Trophoblast cell (in vitro differentiated cells and primary cell): ENCODE data around the gene MED13L.

ENCODE experiments used
- DNase-seq, 2 donors: peaks; one replicate each; pipeline ENCODE4 v3.0.0-alpha.2; 2016
- H2AFZ ChIP-seq: 2 replicates; pipeline ENCODE4 v1.6.1; 2013; ENCODE audit warnings: low read length, moderate library complexity, mild to moderate bottlenecking; ENCODE audit not compliant: insufficient read depth, poor library complexity
- H2AK5ac ChIP-seq: 2 replicates; pipeline ENCODE4 v1.6.1; 2013; ENCODE audit warnings: mild to moderate bottlenecking, low read length
- H2BK120ac ChIP-seq: 2 replicates; pipeline ENCODE4 v1.6.1; 2013; ENCODE audit warnings: low read length, mild to moderate bottlenecking, moderate library complexity; ENCODE audit not compliant: insufficient read depth, poor library complexity
- H2BK12ac ChIP-seq: 2 replicates; pipeline ENCODE4 v1.6.1; 2013; ENCODE audit warnings: mild to moderate bottlenecking, low read length, moderate library complexity
- H2BK5ac ChIP-seq: 2 replicates; pipeline ENCODE4 v1.6.1; 2013; ENCODE audit warnings: low read length, low read depth, moderate library complexity, mild to moderate bottlenecking; ENCODE audit not compliant: poor library complexity
- H3K14ac ChIP-seq: 2 replicates; pipeline ENCODE4 v1.6.1; 2013; ENCODE audit warnings: mild to moderate bottlenecking, low read length
- H3K18ac ChIP-seq: 2 replicates; pipeline ENCODE4 v1.6.1; 2013; ENCODE audit warnings: mild to moderate bottlenecking, low read length
- H3K23ac ChIP-seq: 2 replicates; pipeline ENCODE4 v1.6.1; 2013; ENCODE audit warnings: low read length
- H3K27ac ChIP-seq: 2 replicates; pipeline ENCODE4 v1.5.1; 2013; ENCODE audit warnings: low read depth, mild to moderate bottlenecking, inconsistent platforms, low read length, moderate library complexity
- H3K27me3 ChIP-seq: 2 replicates; pipeline ENCODE4 v1.6.1; 2013; ENCODE audit warnings: inconsistent platforms, mild to moderate bottlenecking, low read length, moderate library complexity; ENCODE audit not compliant: insufficient read depth
- H3K36me3 ChIP-seq, 2 experiments: 1 replicate in 1 of 2; 2 replicates in 1 of 2; pipeline ENCODE4 v1.6.1; 2013; ENCODE audit warnings: low read length in 2 of 2, mild to moderate bottlenecking in 2 of 2, moderate library complexity in 1 of 2; ENCODE audit not compliant: insufficient read depth in 2 of 2, control insufficient read depth in 1 of 2
- H3K4ac ChIP-seq: 2 replicates; pipeline ENCODE4 v1.6.1; 2013; ENCODE audit warnings: low read depth, mild to moderate bottlenecking, low read length, moderate library complexity
- H3K4me1 ChIP-seq, 2 experiments: 1 replicate in 1 of 2; 2 replicates in 1 of 2; pipeline ENCODE4 v1.6.1; 2013; ENCODE audit warnings: low read length in 2 of 2, mild to moderate bottlenecking in 2 of 2, moderate library complexity in 1 of 2; ENCODE audit not compliant: insufficient read depth in 2 of 2, control insufficient read depth in 1 of 2
- H3K4me2 ChIP-seq: 2 replicates; pipeline ENCODE4 v1.6.1; 2013; ENCODE audit warnings: inconsistent platforms, mild to moderate bottlenecking, low read length, moderate library complexity
- H3K4me3 ChIP-seq: 2 replicates; pipeline ENCODE4 v1.5.1; 2013; ENCODE audit warnings: mild to moderate bottlenecking, low read depth, low read length, inconsistent platforms
- H3K79me1 ChIP-seq: one replicate; pipeline ENCODE4 v1.6.1; 2013; ENCODE audit warnings: low read length
- H3K79me2 ChIP-seq: 2 replicates; pipeline ENCODE4 v1.6.1; 2013; ENCODE audit warnings: low read length, mild to moderate bottlenecking; ENCODE audit not compliant: control insufficient read depth, insufficient read depth, poor library complexity
- H3K9ac ChIP-seq: 2 replicates; pipeline ENCODE4 v1.6.1; 2013; ENCODE audit warnings: mild to moderate bottlenecking, low read length
- H3K9me3 ChIP-seq: 2 replicates; pipeline ENCODE4 v1.6.1; 2013; ENCODE audit warnings: low read depth, mild to moderate bottlenecking, control low read depth, inconsistent platforms, low read length; ENCODE audit not compliant: insufficient read depth
- H4K12ac ChIP-seq: 2 replicates; pipeline ENCODE4 v1.6.1; 2013; ENCODE audit warnings: low read depth, mild to moderate bottlenecking, low read length, moderate library complexity
- H4K8ac ChIP-seq: 2 replicates; pipeline ENCODE4 v1.6.1; 2013; ENCODE audit warnings: low read depth, mild to moderate bottlenecking, low read length, moderate library complexity
- H4K91ac ChIP-seq: one replicate; pipeline ENCODE4 v1.6.1; 2013; ENCODE audit warnings: low read depth, mild to moderate bottlenecking, low read length, moderate library complexity
- WGBS: extraction: QIAGEN DNeasy Blood & Tissue Kit; methylation state at CpG from one replicate; pipeline ENCODE4 v1.1.7; 2013; ENCODE audit warnings: missing lambda C conversion rate; ENCODE audit not compliant: insufficient read length, insufficient coverage; ENCODE audit errors: extremely low coverage; 5-methylcytosine and 5-hydroxymethylcytosine counted together

Gene MED13L

GRCh38 chr12:116146386-116146785, 131.1 kb downstream of the MED13L start:
- Histone ChIP-seq H3K4me3 (no peak overlapping the region), H3K9me3 (no peaks in the 10 kb centered on the region), H3K27me3 (no peaks in the 10 kb centered on the region), H3K79me1 (peaks cover 1% of the 10 kb centered on the region), H2AK5ac (no peak overlapping the region), H2AFZ (no peak overlapping the region), H3K27ac (no peak overlapping the region), H3K18ac (no peak overlapping the region), H2BK5ac (no peak overlapping the region), H4K12ac (no peak overlapping the region), H3K4ac (peak overlapping the region; percentile 83), H3K79me2 (peaks cover 18% of the 10 kb centered on the region), H3K4me2 (no peak overlapping the region), H2BK12ac (no peak overlapping the region), H2BK120ac (no peak overlapping the region), H3K4me1 (peaks cover 7 to 11% of the 10 kb centered on the region in 2 experiments), H3K9ac (no peak overlapping the region), H3K23ac (no peak overlapping the region), H3K14ac (no peak overlapping the region), H4K91ac (no peak overlapping the region), H4K8ac (no peak overlapping the region), H3K36me3 (no peaks in the 10 kb centered on the region)
- peak; percentile 25 to 65 for DNase-seq
- no CpG with 5 or more reads among the region's 8 CpGs for WGBS

- Histone ChIP-seq H3K36me3 (no peaks in the 10 kb centered on the region), H2BK120ac (no peak overlapping the region), H4K8ac (no peak overlapping the region), H3K4me1 (peaks cover 5 to 10% of the 10 kb centered on the region in 2 experiments), H3K18ac (no peak overlapping the region), H2AFZ (no peak overlapping the region), H3K9me3 (no peaks in the 10 kb centered on the region), H3K14ac (no peak overlapping the region), H3K79me1 (peaks cover 1% of the 10 kb centered on the region), H4K12ac (no peak overlapping the region), H3K4me2 (no peak overlapping the region), H3K9ac (no peak overlapping the region), H2AK5ac (no peak overlapping the region), H3K4me3 (no peak overlapping the region), H3K23ac (no peak overlapping the region), H2BK5ac (no peak overlapping the region), H3K4ac (peak overlapping the region; percentile 75), H3K79me2 (peaks cover 16% of the 10 kb centered on the region), H3K27me3 (no peaks in the 10 kb centered on the region), H4K91ac (no peak overlapping the region), H3K27ac (no peak overlapping the region), H2BK12ac (no peak overlapping the region)
- no peak for DNase-seq
- no CpG with 5 or more reads among the region's 3 CpGs for WGBS
These were observed 132.0 kb downstream of the MED13L start for GRCh38 chr12:116145451-116145850.

GRCh38 chr12:116144384-116144783, 133.1 kb downstream of the MED13L start:
- Histone ChIP-seq H3K9ac (no peak overlapping the region), H3K14ac (no peak overlapping the region), H3K79me1 (peaks cover 1% of the 10 kb centered on the region), H3K23ac (no peak overlapping the region), H3K9me3 (no peaks in the 10 kb centered on the region), H3K18ac (no peak overlapping the region), H2AFZ (no peak overlapping the region), H4K91ac (no peak overlapping the region), H3K36me3 (no peaks in the 10 kb centered on the region), H4K12ac (no peak overlapping the region), H3K27me3 (no peaks in the 10 kb centered on the region), H3K4me2 (no peak overlapping the region), H2AK5ac (no peak overlapping the region), H2BK5ac (no peak overlapping the region), H2BK12ac (no peak overlapping the region), H2BK120ac (no peak overlapping the region), H3K4me3 (no peak overlapping the region), H4K8ac (no peak overlapping the region), H3K27ac (peak overlapping the region; percentile 27), H3K4me1 (peaks cover 0 to 5% of the 10 kb centered on the region in 2 experiments), H3K79me2 (peaks cover 16% of the 10 kb centered on the region), H3K4ac (peak overlapping the region; percentile 52)
- WGBS = no CpG with 5 or more reads among the region's 1 CpG
- no peak for DNase-seq

- Histone ChIP-seq H3K18ac (no peak overlapping the region), H3K4me3 (no peak overlapping the region), H4K8ac (no peak overlapping the region), H4K91ac (no peak overlapping the region), H3K23ac (no peak overlapping the region), H3K27me3 (no peaks in the 10 kb centered on the region), H3K79me2 (peaks cover 16% of the 10 kb centered on the region), H2AK5ac (no peak overlapping the region), H4K12ac (no peak overlapping the region), H3K79me1 (peaks cover 1% of the 10 kb centered on the region), H3K9me3 (no peaks in the 10 kb centered on the region), H2BK12ac (no peak overlapping the region), H3K4ac (peak overlapping the region; percentile 52), H3K36me3 (no peaks in the 10 kb centered on the region), H2BK120ac (no peak overlapping the region), H3K4me2 (no peak overlapping the region), H2BK5ac (no peak overlapping the region), H3K27ac (peak overlapping the region; percentile 27), H3K4me1 (peaks cover 0 to 5% of the 10 kb centered on the region in 2 experiments), H3K9ac (no peak overlapping the region), H3K14ac (no peak overlapping the region), H2AFZ (no peak overlapping the region)
- WGBS = no CpG with 5 or more reads among the region's 1 CpG
- peak; percentile 62 to 85 for DNase-seq
These were observed 133.6 kb downstream of the MED13L start for GRCh38 chr12:116143909-116144308.
